ENCODE results near the gene SPATA13.

SPATA13 gene

GRCh38 chr13:24261566-24261965 lies 101.0 kb downstream of the SPATA13 start:
- peak in 2 of 4 experiments; percentile 12 to 19 for DNase-seq

- no peak for DNase-seq
Measured at GRCh38 chr13:24263632-24264031, 103.1 kb downstream of the SPATA13 start.

GRCh38 chr13:24264976-24265375 lies 104.5 kb downstream of the SPATA13 start:
- peak; percentile 31 to 72 (median 54) for DNase-seq

GRCh38 chr13:24265453-24265852 lies 104.9 kb downstream of the SPATA13 start:
- DNase-seq = no peak

GRCh38 chr13:24267274-24267673 lies 106.8 kb downstream of the SPATA13 start:
- no peak for DNase-seq

- DNase-seq = no peak
Measured at GRCh38 chr13:24267801-24268200, 107.3 kb downstream of the SPATA13 start.

GRCh38 chr13:24269821-24270220 lies 109.3 kb downstream of the SPATA13 start:
- DNase-seq = no peak

GRCh38 chr13:24270639-24271141 lies 110.2 kb downstream of the SPATA13 start:
- DNase-seq = peak in 2 of 4 experiments; percentile 22 to 37

GRCh38 chr13:24271231-24271600 lies 110.7 kb downstream of the SPATA13 start:
- no peak for DNase-seq

- peak in 3 of 4 experiments; percentile 7 to 45 (median 37) for DNase-seq
Measured at GRCh38 chr13:24271601-24272451, 111.3 kb downstream of the SPATA13 start.

GRCh38 chr13:24272452-24273161 lies 112.1 kb downstream of the SPATA13 start:
- DNase-seq = no peak

GRCh38 chr13:24273926-24274325 lies 113.4 kb downstream of the SPATA13 start:
- DNase-seq = no peak

GRCh38 chr13:24274452-24275021 lies 114.0 kb downstream of the SPATA13 start:
- DNase-seq = peak in 2 of 4 experiments; percentile 9 to 15

- DNase-seq = no peak
Measured at GRCh38 chr13:24275041-24275440, 114.5 kb downstream of the SPATA13 start.

- no peak for DNase-seq
Measured at GRCh38 chr13:24276306-24276705, 115.8 kb downstream of the SPATA13 start.

GRCh38 chr13:24276861-24277260 lies 116.3 kb downstream of the SPATA13 start:
- no peak for DNase-seq

GRCh38 chr13:24277761-24278160 lies 117.2 kb downstream of the SPATA13 start:
- DNase-seq = no peak

GRCh38 chr13:24279327-24280110 lies 119.0 kb downstream of the SPATA13 start:
- DNase-seq = no peak

- DNase-seq = no peak
Measured at GRCh38 chr13:24280720-24281119, 120.2 kb downstream of the SPATA13 start.

- no peak for DNase-seq
Measured at GRCh38 chr13:24281188-24282008, 120.9 kb downstream of the SPATA13 start.

- no peak for DNase-seq
Measured at GRCh38 chr13:24282256-24282655, 121.7 kb downstream of the SPATA13 start.

All from activated naive CD4-positive, alpha-beta T cell (primary cell).